Measurements from ENCODE around the gene ZNF638. TPM values are rescaled to one million over a fixed set of nuclear protein-coding genes. Genes with fewer than 3 reads are reported as not detected.

The ZNF638 gene
- total and polyA plus RNA-seq, 2 donors (not counting 3 experiments of a cell fraction or from before 2014, with no cell fraction given), result 36.4 to 111 TPM

GRCh38 chr2:71336802-71337201 lies 5.2 kb downstream of the ZNF638 start:
- Histone ChIP-seq H3K9ac (replicated peaks; ENCODE audit: extremely low read depth, insufficient read depth, low read length) (no peak overlapping the region), H2AFZ (ENCODE audit: low read depth, low read length) (no peak overlapping the region), H3K79me2 (ENCODE audit: control insufficient read depth, insufficient read depth, low read length) (peaks cover 97% of the 10 kb centered on the region), H4K20me1 (replicated peaks; ENCODE audit: control insufficient read depth, extremely low read depth, insufficient read depth, low read length) (peaks cover 33% of the 10 kb centered on the region), H3K4me3 (replicated peaks in 1 of 3; ENCODE audit: insufficient read depth in 1 of 3, low read depth in 1 of 3, low read length in 3 of 3) (no peak overlapping the region), H3K9me3 (replicated peaks; ENCODE audit: control insufficient read depth, insufficient read depth, low read length) (no peaks in the 10 kb centered on the region), H3K27ac (ENCODE audit: insufficient read depth, low read depth, low read length) (no peak overlapping the region), H3K4me1 (ENCODE audit: control insufficient read depth, extremely low read depth, insufficient read depth, low read length) (peaks cover 14% of the 10 kb centered on the region), H3K9me1 (replicated peaks; ENCODE audit: control insufficient read depth, extremely low read depth, insufficient read depth, low read length) (peaks cover 6% of the 10 kb centered on the region), H3K4me2 (ENCODE audit: insufficient read depth, low read length) (no peak overlapping the region), H3K36me3 (ENCODE audit: control insufficient read depth in 2 of 2, extremely low read depth in 1 of 2, insufficient read depth in 2 of 2, low read length in 2 of 2) (no peaks in the 10 kb centered on the region), H3K27me3 (ENCODE audit: control insufficient read depth in 2 of 2, insufficient read depth in 2 of 2, low read length in 2 of 2) (no peaks in the 10 kb centered on the region)
- dilution Hi-C loops (cut with MboI; ENCODE audit: extremely low pct_ligation_motif_present, low sequenced_read_pairs) (no loop called here), intact Hi-C loops (cut with micrococcal nuclease) (loop anchor here (10.0 kb wide), 1 partner anchor 112 kb away; the partner anchor contains the start of gene PAIP2B)
- ChIA-PET CTCF (interaction anchor here (2.0 kb wide), 1 partner anchor 37 kb away, joined by 5 read pairs; no protein-coding TSS in a partner anchor), POLR2A (no interaction called here)
- DNase-seq (ENCODE audit: low read depth, low spot score), result peak; percentile 2
- BruUV-seq (replicated peaks), result no TSS peak
- TF ChIP-seq, protein P1, sequence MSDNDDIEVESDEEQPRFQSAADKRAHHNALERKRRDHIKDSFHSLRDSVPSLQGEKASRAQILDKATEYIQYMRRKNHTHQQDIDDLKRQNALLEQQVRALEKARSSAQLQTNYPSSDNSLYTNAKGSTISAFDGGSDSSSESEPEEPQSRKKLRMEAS (IDR thresholded peaks at IDR 0.05; ENCODE audit: insufficient read depth, insufficient read length), result no peak
- TF ChIP-seq POLR2A (IDR thresholded peaks at IDR 0.05; ENCODE audit: low read depth, low read length) (no peak), GATA2 (IDR thresholded peaks at IDR 0.05; ENCODE audit: insufficient read depth, insufficient read length, low read depth, low read length) (no peak), EZH2 (IDR thresholded peaks at IDR 0.05; ENCODE audit: borderline replicate concordance, low read depth, low read length, severe bottlenecking) (no peak), JUN (IDR thresholded peaks at IDR 0.05; ENCODE audit: borderline replicate concordance, insufficient read depth, insufficient read length, low read depth) (no peak), CTCF (IDR thresholded peaks at IDR 0.05; ENCODE audit: extremely low read depth in 1 of 2, insufficient read depth in 1 of 2, low read depth in 1 of 2, low read length in 2 of 2) (no peak), FOS (IDR thresholded peaks at IDR 0.05; ENCODE audit: borderline replicate concordance, insufficient read depth, low read length) (no peak), MYC (IDR thresholded peaks at IDR 0.05; ENCODE audit: low read depth, low read length) (no peak)
- FAIRE-seq, result no peak

Data from endothelial cell of umbilical vein (primary cell).